ENCODE results near the gene STARD8.
A peak's percentile ranks its signal among the peaks of the same experiment; 100 is the strongest.
"Not testable (repeated sequence)": the region's sequence is repeated elsewhere in the genome, so short reads cannot be mapped to it uniquely, and the experiment has no call there.

Gene STARD8, protein sequence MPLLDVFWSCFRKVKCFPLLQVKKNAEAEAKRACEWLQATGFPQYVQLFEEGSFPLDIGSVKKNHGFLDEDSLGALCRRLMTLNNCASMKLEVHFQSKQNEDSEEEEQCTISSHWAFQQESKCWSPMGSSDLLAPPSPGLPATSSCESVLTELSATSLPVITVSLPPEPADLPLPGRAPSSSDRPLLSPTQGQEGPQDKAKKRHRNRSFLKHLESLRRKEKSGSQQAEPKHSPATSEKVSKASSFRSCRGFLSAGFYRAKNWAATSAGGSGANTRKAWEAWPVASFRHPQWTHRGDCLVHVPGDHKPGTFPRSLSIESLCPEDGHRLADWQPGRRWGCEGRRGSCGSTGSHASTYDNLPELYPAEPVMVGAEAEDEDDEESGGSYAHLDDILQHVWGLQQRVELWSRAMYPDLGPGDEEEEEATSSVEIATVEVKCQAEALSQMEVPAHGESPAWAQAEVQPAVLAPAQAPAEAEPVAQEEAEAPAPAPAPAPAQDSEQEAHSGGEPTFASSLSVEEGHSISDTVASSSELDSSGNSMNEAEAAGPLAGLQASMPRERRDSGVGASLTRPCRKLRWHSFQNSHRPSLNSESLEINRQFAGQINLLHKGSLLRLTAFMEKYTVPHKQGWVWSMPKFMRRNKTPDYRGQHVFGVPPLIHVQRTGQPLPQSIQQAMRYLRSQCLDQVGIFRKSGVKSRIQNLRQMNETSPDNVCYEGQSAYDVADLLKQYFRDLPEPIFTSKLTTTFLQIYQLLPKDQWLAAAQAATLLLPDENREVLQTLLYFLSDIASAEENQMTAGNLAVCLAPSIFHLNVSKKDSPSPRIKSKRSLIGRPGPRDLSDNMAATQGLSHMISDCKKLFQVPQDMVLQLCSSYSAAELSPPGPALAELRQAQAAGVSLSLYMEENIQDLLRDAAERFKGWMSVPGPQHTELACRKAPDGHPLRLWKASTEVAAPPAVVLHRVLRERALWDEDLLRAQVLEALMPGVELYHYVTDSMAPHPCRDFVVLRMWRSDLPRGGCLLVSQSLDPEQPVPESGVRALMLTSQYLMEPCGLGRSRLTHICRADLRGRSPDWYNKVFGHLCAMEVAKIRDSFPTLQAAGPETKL

DNA sequence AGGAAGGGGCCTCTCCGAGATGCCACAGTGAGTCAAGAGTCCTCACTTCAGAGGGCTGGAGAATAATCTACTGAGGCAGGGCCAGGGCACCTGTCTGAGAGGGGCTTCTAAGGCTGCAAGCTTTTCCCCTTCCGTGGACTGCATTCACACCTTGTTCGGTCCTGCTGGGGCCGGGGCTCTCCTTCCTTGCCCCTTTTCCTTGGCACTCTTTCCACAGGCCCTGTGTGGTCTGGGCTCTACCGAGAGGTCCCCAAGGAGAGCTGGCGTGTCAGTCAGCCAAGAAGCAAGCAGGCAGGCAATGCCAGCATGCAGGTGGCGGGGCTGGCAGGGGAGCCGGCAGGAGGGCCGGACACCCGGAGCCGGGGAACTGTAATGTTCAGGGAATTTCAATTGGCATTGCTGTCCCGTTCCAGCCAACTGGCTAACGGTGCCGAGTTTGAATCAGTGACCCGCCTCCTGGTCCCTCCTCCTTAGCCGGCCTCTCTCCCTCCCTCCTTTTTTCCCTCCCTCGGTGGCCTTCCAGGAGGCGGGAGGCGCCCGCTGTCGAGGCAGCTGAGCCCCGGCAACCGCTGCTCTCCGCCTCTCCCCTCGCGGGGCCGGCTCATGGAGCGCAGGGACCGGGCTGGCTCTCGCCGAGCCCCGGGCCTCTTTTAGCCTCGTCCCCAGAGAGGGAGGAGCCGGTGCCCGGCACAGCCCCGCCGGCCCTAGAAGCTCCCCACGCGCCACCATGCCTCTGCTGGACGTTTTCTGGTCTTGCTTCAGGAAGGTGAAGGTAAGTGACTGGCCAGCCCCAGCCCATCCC, at the start of gene STARD8:
STARD8 (plus strand) TSS at position 511 of the 802 bp plus-strand sequence; CDS start at position 728, 217 bp downstream.
- DNase-seq (ENCODE audit: low spot score), result peak; percentile 68

DNA sequence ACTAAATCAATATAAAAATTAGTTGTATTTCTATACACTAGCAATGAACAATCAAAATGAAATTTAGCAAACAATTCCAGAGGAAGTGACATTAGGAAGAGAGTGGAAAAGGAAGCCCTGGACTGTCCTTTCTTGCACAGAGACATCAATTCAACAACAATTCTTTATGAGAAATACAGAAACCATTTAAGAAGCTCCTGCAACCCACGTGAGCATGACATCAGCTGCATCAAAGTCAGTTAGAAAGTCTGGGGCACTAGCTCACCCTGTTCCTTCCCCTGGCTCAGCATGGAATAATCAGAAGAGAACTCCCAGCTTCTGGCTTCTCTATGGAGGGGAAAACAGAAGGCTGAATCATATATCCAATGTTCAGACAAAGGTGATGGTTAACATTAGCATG, 48.6 kb upstream of the STARD8 start:
- no peak for DNase-seq (ENCODE audit: low spot score)

DNA sequence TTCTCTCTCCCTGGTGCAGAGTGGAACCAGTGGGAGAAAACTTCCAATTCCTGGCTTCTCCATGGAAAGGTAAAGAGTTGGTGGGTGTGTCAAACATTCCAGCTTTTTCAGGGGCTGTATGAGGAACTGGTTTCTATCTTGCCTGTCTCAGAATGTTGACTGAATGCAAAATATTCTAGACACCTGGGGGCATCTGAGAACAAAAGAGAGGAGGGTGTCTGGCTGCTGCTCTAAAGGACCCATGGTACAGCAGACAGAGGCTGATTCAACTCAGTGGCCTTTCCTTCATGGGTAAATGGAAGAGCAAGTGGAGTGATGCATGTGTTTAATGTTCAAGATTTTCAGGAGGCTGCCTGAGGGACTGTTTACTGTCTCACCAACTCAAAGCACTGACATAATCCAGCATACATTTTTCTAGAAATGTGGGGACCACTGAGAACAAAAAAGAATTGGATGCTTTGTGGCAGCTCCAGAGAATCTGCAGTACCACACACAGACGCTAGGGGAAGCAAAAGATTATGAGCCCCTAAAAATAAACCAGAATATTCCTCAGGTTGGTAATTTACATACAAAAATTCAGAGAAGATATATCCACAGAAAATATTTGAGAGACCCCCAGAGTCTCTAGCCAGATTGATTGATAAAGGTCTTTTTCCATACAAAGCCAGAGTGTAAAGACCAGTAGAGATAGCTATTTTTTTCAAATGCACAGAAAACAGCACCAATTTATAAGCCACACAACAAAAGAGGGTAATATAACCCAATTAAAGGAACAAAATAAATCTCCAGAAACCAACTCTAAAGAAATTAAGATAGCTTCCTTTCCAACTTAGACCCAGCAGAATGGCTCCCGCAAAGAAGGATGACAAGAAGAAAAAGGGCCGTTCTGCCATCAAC, 48.0 kb upstream of the STARD8 start:
- DNase-seq (ENCODE audit: low spot score), result no peak

DNA sequence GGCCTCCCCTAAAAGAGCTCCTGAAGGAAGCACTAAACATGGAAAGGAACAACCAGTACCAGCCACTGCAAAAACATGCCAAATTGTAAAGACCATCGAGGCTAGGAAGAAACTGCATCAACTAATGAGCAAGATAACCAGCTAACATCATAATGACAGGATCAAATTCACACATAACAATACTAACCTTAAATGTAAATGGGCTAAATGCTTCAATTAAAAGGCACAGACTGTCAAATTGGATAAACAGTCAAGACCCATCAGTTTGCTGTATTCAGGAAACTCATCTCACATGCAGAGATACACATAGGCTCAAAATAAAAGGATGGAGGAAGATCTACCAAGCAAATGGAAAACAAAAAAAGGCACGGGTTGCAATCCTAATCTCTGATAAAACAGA, 43.2 kb upstream of the STARD8 start:
- not testable (repeated sequence) for DNase-seq (ENCODE audit: low spot score)

DNA sequence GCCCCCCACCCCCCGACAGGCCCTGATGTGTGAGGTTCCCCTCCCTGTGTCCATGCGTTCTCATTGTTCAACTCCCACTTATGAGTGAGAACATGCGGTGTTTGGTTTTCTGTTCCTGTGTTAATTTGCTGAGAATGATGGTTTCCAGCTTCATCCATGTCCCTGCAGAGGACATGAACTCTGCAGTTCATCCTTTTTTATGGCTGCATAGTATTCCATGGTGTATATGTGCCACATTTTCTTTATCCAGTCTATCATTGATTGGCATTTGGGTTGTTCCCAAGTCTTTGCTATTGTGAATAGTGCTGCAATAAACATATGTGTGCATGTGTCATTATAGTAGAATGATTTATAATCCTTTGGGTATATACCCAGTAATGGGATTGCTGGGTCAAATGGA, 32.7 kb upstream of the STARD8 start:
- DNase-seq (ENCODE audit: low spot score), result not testable (repeated sequence)

DNA sequence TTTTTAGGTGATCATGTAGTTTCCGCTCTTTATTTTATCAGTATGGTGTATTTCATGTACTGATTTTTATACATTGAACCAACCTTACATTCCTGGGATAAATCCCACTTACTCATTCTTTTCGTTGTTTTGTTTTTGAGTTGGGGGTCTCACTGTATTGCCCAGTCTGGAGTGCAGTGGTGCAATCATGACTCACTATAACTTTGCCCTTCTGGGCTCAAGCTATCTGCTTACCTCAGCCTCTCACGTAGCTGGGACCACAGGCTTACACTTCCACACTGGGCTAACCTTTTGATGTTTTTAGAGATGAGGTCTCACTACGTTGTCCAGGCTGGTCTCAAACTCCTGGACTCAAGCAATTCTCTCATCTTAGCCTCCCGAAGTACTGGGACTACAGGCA, 19.5 kb upstream of the STARD8 start:
- DNase-seq (ENCODE audit: low spot score), result no peak

DNA sequence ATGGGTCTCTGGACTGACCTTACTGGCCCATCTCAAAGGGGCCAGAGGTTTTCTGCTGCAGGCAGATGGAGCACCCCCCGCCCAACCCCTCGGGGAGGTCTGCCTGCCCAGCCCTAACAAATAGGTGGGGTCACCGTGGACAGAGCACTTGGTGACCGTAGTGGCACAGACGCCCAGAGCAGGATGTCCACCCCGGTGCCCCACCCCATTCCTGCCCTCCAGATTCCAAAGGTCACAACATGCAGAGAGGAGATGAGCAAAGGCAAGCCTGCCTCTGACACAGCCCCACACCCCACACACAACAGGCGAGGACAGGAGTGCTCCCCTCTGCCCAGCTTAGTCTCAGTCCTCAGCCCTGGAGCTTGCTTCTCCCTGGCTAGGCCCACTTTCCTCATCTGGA, 17.5 kb upstream of the STARD8 start:
- DNase-seq (ENCODE audit: low spot score), result not testable (repeated sequence)

DNA sequence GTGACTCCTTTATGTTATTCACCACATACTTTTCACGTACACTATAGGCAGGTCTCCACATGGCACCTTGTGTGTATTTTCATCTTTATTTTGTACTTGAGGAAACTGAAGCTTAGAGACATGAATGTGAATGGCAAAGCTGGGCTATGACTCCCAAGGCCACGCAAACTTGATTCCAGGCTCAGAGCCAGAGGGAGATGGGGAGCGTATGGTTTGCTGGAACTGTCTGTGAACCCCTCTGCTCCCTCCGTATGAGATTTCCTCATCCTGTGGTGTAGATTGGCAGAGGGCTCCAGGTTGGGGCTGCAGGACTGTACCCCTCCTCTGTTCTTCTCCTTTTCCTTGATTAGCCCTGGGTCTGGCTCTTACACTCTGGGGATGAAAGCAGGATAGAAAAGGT, 16.1 kb upstream of the STARD8 start:
- DNase-seq (ENCODE audit: low spot score), result no peak

DNA sequence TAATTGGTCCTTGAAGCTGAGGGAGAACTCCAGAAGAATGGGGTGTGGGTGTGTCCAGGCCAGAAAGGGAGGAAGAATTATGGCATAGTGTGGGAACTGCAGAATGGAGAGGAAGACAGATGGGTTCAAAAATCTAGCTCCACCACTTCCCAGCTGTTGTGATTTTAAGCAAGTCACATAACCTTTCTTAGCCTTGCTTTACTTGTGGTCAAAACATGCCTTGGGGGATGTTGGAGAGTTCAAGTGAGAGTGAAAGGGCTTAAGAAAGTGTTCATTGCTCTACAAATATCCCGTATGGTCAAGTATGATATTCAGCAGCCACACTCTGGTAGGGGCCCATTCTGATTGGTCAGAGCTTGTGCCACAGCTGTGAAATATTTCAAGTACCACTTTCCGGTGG, 15.0 kb upstream of the STARD8 start:
- no peak for DNase-seq (ENCODE audit: low spot score)

DNA sequence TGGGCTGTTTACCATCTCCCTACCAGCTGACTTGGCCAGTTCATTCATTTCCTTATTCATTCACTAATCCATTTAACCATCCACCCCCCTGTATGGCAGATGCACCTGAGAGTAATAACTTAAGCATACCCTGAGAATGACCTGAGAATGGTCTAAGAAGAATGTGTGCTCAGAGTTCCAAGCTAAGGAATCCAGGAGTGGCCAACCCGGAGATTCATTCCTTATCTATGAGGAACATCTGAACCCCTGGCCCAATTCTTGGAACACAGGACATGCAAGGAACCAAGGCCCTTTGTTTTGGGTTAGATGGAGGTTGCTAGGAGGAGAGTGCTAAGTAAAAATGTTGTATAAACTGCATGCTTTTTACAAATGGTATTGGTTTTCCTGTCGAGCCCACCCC, 13.5 kb upstream of the STARD8 start:
- DNase-seq (ENCODE audit: low spot score), result no peak

DNA sequence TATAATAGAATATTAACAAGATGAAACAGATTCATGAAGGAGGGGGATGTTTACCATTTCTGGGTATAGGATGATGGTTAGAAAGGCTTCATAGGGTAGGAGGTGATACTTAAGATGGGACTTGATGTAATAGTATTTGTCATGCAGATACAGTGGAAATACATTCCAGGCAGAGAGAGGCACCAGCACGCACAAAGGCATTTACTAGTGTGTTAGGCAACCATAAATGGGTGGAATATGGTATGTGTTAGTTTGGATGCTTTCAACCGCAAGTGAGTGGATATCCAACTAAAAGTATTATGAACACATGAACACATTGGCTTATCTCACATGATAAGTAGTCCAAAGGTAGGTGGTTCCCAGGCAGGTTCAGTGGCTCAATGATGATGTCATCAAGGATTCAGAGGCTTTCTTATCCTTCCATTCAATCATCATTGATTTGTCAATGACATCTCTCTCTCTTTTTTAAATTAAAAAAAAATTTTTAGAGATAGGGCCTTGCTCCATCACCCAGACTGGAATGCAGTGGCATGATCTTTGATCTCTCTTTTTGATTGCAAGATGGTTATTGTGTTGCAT, 12.7 kb upstream of the STARD8 start:
- DNase-seq (ENCODE audit: low spot score), result no peak

DNA sequence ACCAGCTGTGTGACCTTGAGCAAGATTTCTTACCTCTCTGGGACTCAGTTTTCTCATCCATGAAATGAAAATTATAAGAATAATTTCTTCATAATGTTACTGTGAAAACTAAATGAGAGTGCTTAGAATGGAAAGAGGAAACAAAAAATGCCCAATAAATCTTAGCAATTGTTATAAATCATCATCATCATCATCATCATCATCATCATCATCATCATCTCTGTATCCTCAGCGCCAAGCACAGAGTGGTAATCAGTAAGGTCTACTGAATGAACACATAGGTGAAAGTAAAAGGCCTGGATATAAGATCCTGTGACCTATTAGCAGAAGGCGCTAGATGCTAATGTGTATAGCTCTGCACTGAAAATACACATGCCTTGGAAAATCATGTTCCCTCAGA, 6.8 kb upstream of the STARD8 start:
- DNase-seq (ENCODE audit: low spot score), result no peak

DNA sequence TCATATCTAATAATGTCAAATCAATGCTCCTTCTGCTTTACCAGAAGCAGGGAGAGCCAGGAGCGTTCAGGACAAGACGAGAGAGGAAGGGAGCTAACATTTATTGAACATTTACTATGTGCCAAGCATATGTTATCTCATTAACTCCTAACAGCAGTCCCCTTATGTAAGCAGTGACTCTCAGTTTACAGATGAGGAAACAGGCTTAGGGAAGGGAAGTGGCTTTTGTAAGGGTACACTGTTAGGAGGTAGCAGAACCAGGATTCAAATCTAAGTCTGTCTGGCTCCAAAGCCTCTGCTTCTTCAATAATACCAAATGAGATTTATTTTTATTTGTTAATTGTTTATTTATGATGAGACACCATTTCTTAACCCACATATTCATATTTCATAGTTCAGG, 2.6 kb upstream of the STARD8 start:
- DNase-seq (ENCODE audit: low spot score), result no peak

DNA sequence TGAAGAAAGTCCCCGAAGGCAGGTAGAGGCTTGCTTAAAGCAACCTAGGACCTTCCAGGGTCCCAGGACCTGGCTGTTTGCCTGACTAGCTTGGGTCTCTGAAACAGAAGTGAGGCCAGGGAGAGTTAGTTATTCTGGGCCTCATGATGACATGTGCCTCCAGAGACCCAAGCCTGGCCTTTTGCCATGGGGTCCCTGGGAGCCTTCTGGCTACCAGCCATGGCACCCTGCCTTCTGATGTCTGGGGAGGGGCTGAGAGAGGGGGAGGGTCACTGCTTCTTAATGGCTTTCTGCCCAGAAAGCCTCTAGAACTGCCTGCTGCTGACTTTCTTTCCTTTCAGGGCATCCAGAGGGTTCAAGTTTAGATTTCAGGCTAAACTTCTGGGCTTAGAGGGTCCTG, 1.0 kb upstream of the STARD8 start:
- no peak for DNase-seq (ENCODE audit: low spot score)

DNA sequence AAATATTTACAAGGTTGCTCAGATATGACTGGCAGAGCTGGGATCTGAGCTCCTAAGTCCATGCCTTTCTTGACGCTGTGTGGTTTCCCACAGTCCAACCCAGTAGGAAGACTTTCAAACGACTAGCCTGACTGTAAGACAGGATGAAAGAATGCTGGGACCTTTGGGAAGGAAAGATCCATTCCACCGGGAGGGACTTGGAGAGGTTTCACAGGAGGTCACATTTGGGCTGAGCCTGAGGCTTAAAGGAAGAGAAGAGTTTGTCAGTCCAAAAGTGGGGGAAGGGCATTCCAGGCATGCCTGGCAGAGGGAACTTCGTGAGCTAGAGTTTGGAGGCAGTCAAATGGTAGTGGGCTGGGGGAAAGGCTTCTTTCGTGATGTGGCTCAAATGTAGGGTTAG, 1.5 kb downstream of the STARD8 start:
- DNase-seq (ENCODE audit: low spot score), result peak; percentile 58

DNA sequence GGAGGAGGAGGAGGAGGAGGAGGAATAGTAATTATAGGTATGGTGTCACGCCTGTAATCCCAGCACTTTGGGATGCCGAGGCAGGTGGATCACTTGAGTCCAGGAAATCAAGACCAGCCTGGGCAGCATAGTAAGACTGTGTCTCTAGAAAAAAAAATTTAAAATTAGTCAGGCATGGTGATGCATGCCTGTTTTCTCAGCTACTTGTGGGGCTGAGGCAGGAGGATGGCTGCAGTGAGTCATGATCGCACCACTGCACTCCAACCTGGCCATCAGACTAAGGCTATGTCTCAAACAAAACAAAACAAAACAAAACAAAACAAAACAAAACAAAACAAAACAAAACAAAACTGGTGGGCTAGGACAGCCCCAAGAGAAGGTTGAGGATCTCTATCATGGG, 3.0 kb downstream of the STARD8 start:
- DNase-seq (ENCODE audit: low spot score), result no peak

DNA sequence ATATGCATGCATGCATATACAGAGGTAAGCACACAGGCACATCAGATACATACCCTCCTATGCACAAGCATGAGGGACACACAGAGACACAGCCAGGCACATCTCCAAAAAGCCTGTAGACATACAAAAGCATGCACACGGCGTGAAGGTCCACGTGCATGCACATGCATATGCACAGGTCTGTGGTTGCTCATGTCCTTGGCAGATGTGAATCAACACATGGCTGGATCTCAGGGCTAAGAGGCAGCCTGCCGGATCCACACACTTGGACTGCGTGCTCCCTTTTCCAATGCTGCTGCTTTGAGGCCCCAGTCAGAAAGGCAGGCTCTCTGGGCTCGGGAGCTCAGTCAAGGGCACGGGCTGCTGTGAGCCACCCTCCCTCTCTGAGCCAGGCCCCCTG, 3.6 kb downstream of the STARD8 start:
- DNase-seq (ENCODE audit: low spot score), result no peak

DNA sequence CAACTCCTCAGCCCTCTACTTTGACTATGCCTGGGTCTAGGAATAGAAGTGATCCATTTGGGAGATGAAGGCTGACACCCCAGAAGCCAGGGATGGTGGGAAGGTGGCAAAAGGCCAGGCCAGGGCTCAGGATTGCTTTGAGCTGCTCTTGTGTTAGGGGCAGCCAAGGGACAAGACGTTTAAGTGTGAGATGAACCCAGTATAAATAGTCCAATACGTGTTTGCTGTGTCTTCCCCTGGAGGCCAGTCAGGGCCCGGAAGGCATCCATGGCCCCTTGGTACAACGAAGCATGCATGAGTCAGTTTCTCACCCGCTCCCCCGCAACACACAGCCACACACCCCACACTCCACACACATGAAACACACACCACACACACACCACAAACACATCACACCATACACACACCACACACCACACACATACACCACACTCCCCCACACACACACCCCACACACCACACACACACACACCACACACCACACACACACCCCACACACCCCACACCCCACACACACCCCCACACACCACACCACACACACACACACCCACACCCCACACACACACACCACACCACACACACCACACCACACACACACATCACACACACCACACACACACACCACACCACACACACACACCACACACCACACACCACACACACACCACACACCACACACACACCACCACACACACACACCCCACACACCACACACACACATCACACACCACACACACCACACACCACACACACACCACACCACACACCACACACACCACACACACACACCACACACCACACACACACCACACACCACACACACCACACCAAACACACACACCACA, 5.1 kb downstream of the STARD8 start:
- DNase-seq (ENCODE audit: low spot score), result no peak

DNA sequence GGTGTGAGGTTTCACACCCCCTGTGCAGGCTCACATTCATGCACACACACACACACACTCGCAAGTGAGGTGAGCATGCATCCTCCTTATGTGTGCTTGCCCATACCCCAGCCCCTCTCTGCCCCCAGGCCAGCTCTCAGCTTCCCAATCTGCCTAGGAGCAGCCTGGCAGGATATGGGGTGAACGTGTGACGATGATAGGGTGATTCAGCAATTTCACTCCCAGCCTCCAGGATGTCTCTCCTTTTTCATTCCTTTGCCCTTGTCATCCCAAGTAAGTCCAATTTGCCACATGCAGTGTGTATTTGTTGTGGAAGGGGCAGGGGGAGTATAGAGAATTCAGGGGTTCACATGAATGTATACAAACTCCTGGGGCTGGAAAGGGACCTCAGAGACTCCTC, 7.2 kb downstream of the STARD8 start:
- DNase-seq (ENCODE audit: low spot score), result no peak

DNA sequence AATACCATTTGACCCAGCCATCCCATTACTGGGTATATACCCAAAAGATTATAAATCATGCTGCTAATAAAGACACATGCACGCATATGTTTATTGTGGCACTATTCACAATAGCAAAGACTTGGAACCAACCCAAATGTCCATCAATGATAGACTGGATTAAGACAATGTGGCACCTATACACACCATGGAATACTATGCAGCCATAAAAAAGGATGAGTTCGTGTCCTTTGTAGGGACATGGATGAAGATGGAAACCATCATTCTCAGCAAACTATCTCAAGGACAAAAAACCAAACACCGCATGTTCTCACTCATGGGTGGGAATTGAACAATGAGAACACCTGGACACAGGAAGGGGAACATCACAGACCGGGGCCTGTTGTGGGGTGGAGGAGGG, 9.0 kb downstream of the STARD8 start:
- not testable (repeated sequence) for DNase-seq (ENCODE audit: low spot score)

Measured in ecto neural progenitor cell (in vitro differentiated cells).